Keratinocyte (primary cell): ENCODE results near the gene SLCO2B1. TPM values are rescaled to one million over a fixed set of nuclear protein-coding genes. Genes with fewer than 3 reads are reported as not detected.

Experiments used
- DNase-seq: peaks from one replicate; pipeline ENCODE4 v3.0.0-alpha.2; 2011; ENCODE audit warnings: low read depth, missing footprints, low spot score
- FAIRE-seq: peaks from 2 replicates; lab custom pipeline; 2011; peaks lifted over from hg19 to GRCh38; lab: Jason Lieb, UNC
- H2AFZ ChIP-seq: 2 replicates; pipeline ENCODE4 v1.6.0; 2012; ENCODE audit warnings: low read length, control low read depth, inconsistent platforms; ENCODE audit not compliant: control insufficient read depth
- H3K27ac ChIP-seq: 2 replicates; pipeline ENCODE4 v1.5.1; 2011; ENCODE audit warnings: low read length; ENCODE audit not compliant: control insufficient read depth, insufficient read depth
- H3K27me3 ChIP-seq: 3 replicates; pipeline ENCODE4 v1.6.0; 2011; ENCODE audit warnings: low read length; ENCODE audit not compliant: control insufficient read depth, insufficient read depth; ENCODE audit errors: extremely low read depth
- H3K36me3 ChIP-seq, 2 experiments: 2 replicates in 1 of 2; 3 replicates in 1 of 2; pipeline ENCODE4 v1.5.1; 2011; ENCODE audit warnings: low read length in 2 of 2, mild to moderate bottlenecking in 1 of 2; ENCODE audit not compliant: control insufficient read depth in 2 of 2, insufficient read depth in 2 of 2; ENCODE audit errors: extremely low read depth in 1 of 2
- H3K4me1 ChIP-seq: 3 replicates; pipeline ENCODE4 v1.5.1; 2011; ENCODE audit warnings: low read length; ENCODE audit not compliant: control insufficient read depth, insufficient read depth; ENCODE audit errors: extremely low read depth
- H3K4me2 ChIP-seq: 3 replicates; pipeline ENCODE4 v1.6.0; 2011; ENCODE audit warnings: low read depth, low read length; ENCODE audit not compliant: control insufficient read depth, insufficient read depth; ENCODE audit errors: extremely low read depth
- H3K4me3 ChIP-seq, 3 experiments: fragments of 200-600 bp in 1 of 3; sonication (generic) in 1 of 3; 2 replicates in 2 of 3; 3 replicates in 1 of 3; pipeline ENCODE4 v1.5.1; 2011 to 2016; ENCODE audit warnings: low read length in 3 of 3, mild to moderate bottlenecking in 3 of 3, control low read depth in 2 of 3, inconsistent platforms in 1 of 3, low read depth in 1 of 3, mixed read lengths in 1 of 3, mixed run types in 1 of 3, moderate library complexity in 1 of 3; ENCODE audit not compliant: control insufficient read depth in 2 of 3, insufficient read depth in 2 of 3; ENCODE audit errors: extremely low read depth in 1 of 3
- H3K79me2 ChIP-seq: 2 replicates; pipeline ENCODE4 v1.6.0; 2012; ENCODE audit warnings: low read length; ENCODE audit not compliant: control insufficient read depth, insufficient read depth
- H3K9ac ChIP-seq: 3 replicates; pipeline ENCODE4 v1.6.0; 2011; ENCODE audit warnings: low read length; ENCODE audit not compliant: control insufficient read depth, insufficient read depth; ENCODE audit errors: extremely low read depth
- H3K9me1 ChIP-seq: 3 replicates; pipeline ENCODE4 v1.6.0; 2011; ENCODE audit warnings: low read length; ENCODE audit not compliant: control insufficient read depth, insufficient read depth; ENCODE audit errors: extremely low read depth
- H3K9me3 ChIP-seq: 2 replicates; pipeline ENCODE4 v1.5.1; 2012; ENCODE audit warnings: low read depth, low read length; ENCODE audit not compliant: control insufficient read depth
- H4K20me1 ChIP-seq: 3 replicates; pipeline ENCODE4 v1.6.0; 2011; ENCODE audit warnings: low read length; ENCODE audit not compliant: control insufficient read depth, insufficient read depth; ENCODE audit errors: extremely low read depth
- EZH2 ChIP-seq: IDR thresholded peaks from one replicate; pipeline ENCODE4 v1.6.1; 2012; ENCODE audit warnings: inconsistent platforms, mild to moderate bottlenecking, low read length, moderate library complexity
- dilution Hi-C: fragments of 300-500 bp; cut with MboI; formaldehyde crosslinking; loops from one replicate; pipeline ENCODE4 v1.7.0; 2020; ENCODE audit warnings: low sequenced_read_pairs; ENCODE audit not compliant: extremely low pct_ligation_motif_present
- polyA plus RNA-seq, 5 experiments: library from polyadenylated mRNA; depleted of rRNA in 3 of 5; stranded (reverse) in 3 of 5; stranded (forward) in 1 of 5; unstranded in 1 of 5; fragments of >200 nt; gene quantifications; 1 replicate in 1 of 5; 2 replicates in 3 of 5; 3 replicates in 1 of 5; pipeline versions ENCODE4 v1.2.1 to v1.2.3, GENCODE V29; 2011 to 2012; ENCODE audit warnings: missing spikeins in 2 of 5, low read depth in 1 of 5, low replicate concordance in 1 of 5
- TF ChIP-seq, protein P1 (sequence below), 3 experiments: IDR thresholded peaks in 1 of 3; conservative IDR thresholded peaks in 1 of 3; optimal IDR thresholded peaks in 1 of 3; 2 replicates in 2 of 3; 3 replicates in 1 of 3; pipeline versions ENCODE3 to v1.5.1; 2011; ENCODE audit warnings: low read length in 3 of 3, mild to moderate bottlenecking in 3 of 3, moderate library complexity in 2 of 3, control low read depth in 1 of 3, inconsistent platforms in 1 of 3; ENCODE audit not compliant: insufficient read depth in 2 of 3; ENCODE audit errors: extremely low read depth in 1 of 3

Gene SLCO2B1
- polyA plus RNA-seq, 1 donor (not counting 4 experiments of a cell fraction or from before 2014, with no cell fraction given) = not detected

DNA sequence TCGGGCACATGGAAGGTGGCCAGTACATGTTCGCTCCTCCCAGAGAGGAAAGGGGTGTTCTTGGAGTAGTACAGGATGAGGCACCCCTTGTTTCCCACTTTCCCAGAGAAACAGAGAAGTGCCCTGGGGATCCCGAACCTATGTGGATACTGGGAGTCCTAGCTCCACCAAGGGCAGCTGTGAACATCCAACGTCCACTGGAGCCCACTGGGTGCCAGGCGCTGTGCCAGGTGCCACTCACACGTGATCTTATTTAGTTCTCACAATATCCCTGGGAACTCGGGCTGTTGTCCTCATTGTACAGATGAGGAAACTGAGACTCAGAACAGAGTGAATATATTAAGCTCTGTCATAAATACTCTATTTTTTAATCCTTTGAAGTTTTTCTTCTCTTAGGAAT is 12.0 kb downstream of the SLCO2B1 start:
- Histone ChIP-seq H3K9me3 (no peaks in the 10 kb centered on the region), H3K4me2 (no peak overlapping the region), H2AFZ (no peak overlapping the region), H3K9me1 (no peaks in the 10 kb centered on the region), H3K9ac (no peak overlapping the region), H3K4me1 (no peaks in the 10 kb centered on the region), H4K20me1 (no peaks in the 10 kb centered on the region), H3K27ac (no peak overlapping the region), H3K27me3 (peaks cover 6% of the 10 kb centered on the region), H3K79me2 (no peaks in the 10 kb centered on the region), H3K4me3 (no peak overlapping the region), H3K36me3 (no peaks in the 10 kb centered on the region)
- dilution Hi-C loops = no loop called here
- TF ChIP-seq EZH2 = no peak
- TF ChIP-seq, protein P1, sequence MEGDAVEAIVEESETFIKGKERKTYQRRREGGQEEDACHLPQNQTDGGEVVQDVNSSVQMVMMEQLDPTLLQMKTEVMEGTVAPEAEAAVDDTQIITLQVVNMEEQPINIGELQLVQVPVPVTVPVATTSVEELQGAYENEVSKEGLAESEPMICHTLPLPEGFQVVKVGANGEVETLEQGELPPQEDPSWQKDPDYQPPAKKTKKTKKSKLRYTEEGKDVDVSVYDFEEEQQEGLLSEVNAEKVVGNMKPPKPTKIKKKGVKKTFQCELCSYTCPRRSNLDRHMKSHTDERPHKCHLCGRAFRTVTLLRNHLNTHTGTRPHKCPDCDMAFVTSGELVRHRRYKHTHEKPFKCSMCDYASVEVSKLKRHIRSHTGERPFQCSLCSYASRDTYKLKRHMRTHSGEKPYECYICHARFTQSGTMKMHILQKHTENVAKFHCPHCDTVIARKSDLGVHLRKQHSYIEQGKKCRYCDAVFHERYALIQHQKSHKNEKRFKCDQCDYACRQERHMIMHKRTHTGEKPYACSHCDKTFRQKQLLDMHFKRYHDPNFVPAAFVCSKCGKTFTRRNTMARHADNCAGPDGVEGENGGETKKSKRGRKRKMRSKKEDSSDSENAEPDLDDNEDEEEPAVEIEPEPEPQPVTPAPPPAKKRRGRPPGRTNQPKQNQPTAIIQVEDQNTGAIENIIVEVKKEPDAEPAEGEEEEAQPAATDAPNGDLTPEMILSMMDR (optimal IDR thresholded peaks at IDR 0.05 in 1 of 3, IDR thresholded peaks at IDR 0.05 in 1 of 3, conservative IDR thresholded peaks at IDR 0.05 in 1 of 3; ENCODE audit: extremely low read depth in 1 of 3, insufficient read depth in 2 of 3, low read length in 3 of 3) = no peak
- FAIRE-seq (no peak), DNase-seq (no peak)

GRCh38 chr11:75163921-75164849 is 13.3 kb downstream of the SLCO2B1 start:
- H3K9me3 ChIP-seq = no peaks in the 10 kb centered on the region
- H4K20me1 ChIP-seq = no peaks in the 10 kb centered on the region
- no peak overlapping the region for H3K27ac ChIP-seq
- H3K9ac ChIP-seq = no peak overlapping the region
- no peaks in the 10 kb centered on the region for H3K79me2 ChIP-seq
- no peaks in the 10 kb centered on the region for H3K4me1 ChIP-seq
- no peak for DNase-seq
- H3K36me3 ChIP-seq = no peaks in the 10 kb centered on the region
- H3K4me3 ChIP-seq = no peak overlapping the region
- H3K4me2 ChIP-seq = no peak overlapping the region
- H3K27me3 ChIP-seq = peaks cover 6% of the 10 kb centered on the region
- H3K9me1 ChIP-seq = no peaks in the 10 kb centered on the region
- no peak for TF ChIP-seq EZH2
- TF ChIP-seq, protein P1 (optimal IDR thresholded peaks at IDR 0.05 in 1 of 3, IDR thresholded peaks at IDR 0.05 in 1 of 3, conservative IDR thresholded peaks at IDR 0.05 in 1 of 3; ENCODE audit: extremely low read depth in 1 of 3, insufficient read depth in 2 of 3, low read length in 3 of 3) = no peak
- dilution Hi-C loops = no loop called here
- no peak overlapping the region for H2AFZ ChIP-seq
- no peak for FAIRE-seq
